ENCODE data around the gene MBL2. TPM values are rescaled to one million over a fixed set of nuclear protein-coding genes. Genes with fewer than 3 reads are reported as not detected.

MBL2 gene
- total and polyA plus RNA-seq, 3 donors from 2014 or later, result 0.08 to 0.16 (median 0.12) TPM

DNA sequence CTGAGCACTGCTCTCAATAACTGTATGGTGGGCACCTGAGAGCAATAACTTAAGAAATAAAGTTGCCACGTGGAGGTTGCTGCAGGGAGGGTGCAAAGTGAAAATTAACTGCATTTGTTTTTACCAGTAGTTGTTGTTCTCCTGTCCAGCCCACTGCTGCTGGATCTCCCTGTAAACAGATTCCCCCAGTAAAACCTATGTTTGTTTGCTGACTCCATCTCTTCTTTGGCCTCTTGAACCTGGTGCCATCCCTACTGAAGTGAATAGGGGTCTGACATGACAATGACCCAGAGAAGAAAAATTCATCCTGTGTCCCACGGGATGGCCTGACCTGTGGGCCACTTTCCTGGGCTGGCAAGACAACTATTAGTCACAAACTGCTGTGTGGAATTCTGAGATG lies 1.7 kb downstream of the MBL2 start:
- Histone ChIP-seq H3K27me3 (no peaks in the 10 kb centered on the region), H3K36me3 (ENCODE audit: low read depth, missing control alignments) (no peaks in the 10 kb centered on the region), H3K27ac (no peak overlapping the region), H3K4me1 (no peaks in the 10 kb centered on the region), H3K4me3 (no peak overlapping the region), H3K9me3 (no peaks in the 10 kb centered on the region)
- no peak for TF ChIP-seq POLR2A (IDR thresholded peaks at IDR 0.05)
- TF ChIP-seq, protein P1, sequence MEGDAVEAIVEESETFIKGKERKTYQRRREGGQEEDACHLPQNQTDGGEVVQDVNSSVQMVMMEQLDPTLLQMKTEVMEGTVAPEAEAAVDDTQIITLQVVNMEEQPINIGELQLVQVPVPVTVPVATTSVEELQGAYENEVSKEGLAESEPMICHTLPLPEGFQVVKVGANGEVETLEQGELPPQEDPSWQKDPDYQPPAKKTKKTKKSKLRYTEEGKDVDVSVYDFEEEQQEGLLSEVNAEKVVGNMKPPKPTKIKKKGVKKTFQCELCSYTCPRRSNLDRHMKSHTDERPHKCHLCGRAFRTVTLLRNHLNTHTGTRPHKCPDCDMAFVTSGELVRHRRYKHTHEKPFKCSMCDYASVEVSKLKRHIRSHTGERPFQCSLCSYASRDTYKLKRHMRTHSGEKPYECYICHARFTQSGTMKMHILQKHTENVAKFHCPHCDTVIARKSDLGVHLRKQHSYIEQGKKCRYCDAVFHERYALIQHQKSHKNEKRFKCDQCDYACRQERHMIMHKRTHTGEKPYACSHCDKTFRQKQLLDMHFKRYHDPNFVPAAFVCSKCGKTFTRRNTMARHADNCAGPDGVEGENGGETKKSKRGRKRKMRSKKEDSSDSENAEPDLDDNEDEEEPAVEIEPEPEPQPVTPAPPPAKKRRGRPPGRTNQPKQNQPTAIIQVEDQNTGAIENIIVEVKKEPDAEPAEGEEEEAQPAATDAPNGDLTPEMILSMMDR (IDR thresholded peaks at IDR 0.05), result no peak
- WGBS, 2 donors, result 26 to 54% methylated on average over 2 of the region's 2 CpGs
- intact Hi-C loops (cut with DNase I; ENCODE audit: low total_unique reads), result no loop called here
- no peak for DNase-seq

DNA sequence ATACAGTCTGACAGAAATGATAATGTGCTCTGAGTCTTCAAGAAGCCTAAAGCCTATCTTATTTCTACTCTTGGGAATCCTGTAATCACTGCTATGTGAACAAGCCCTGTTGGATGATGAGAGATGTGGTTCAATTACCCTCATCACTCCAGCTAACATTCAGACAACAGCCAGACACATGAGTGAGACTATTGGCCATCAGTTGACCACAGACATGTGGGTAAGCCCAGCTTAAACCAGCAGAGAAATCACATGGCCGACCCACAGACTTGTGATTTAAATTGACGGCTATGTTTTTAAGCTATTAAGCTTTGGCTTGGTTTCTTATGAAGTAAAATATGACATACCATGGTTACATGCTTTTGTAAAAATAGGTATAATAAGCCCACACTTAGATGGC lies 2.6 kb downstream of the MBL2 start:
- Histone ChIP-seq H3K9me3 (no peaks in the 10 kb centered on the region), H3K27me3 (no peaks in the 10 kb centered on the region), H3K36me3 (ENCODE audit: low read depth, missing control alignments) (no peaks in the 10 kb centered on the region), H3K27ac (no peak overlapping the region), H3K4me3 (no peak overlapping the region), H3K4me1 (no peaks in the 10 kb centered on the region)
- TF ChIP-seq, protein P1 (IDR thresholded peaks at IDR 0.05), result no peak
- TF ChIP-seq POLR2A (IDR thresholded peaks at IDR 0.05), result no peak
- intact Hi-C loops (cut with DNase I; ENCODE audit: low total_unique reads), result no loop called here
- 95 to 96% methylated on average over 2 of the region's 2 CpGs for WGBS, 2 donors
- no peak for DNase-seq

DNA sequence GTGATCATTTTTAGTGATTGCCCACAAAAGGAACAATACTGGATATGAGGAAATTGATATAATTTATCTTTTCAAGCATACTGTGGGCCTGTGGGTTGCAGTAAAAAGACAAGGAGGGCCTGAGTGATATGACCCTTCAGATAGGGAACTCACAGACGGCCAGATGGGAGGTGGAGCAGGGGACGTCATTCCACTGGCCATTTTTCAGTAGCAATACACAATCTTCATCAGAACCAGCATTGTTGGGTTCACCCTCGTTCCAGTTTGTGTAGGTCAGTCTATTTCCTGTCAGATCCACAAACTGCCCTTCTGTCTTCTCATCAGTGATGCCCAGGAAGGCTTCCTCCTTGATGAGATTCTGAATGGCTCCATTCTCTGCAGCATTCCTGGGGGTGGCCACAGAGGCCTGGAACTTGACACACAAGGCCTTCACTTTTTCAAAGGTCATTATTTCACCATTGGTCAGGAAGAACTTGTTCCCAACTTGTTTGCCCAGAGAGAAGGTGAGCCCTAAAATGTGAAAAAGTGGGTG lies 4.5 kb downstream of the MBL2 start:
- Histone ChIP-seq H3K27me3 (no peaks in the 10 kb centered on the region), H3K4me3 (no peak overlapping the region), H3K27ac (no peak overlapping the region), H3K36me3 (ENCODE audit: low read depth, missing control alignments) (no peaks in the 10 kb centered on the region), H3K9me3 (no peaks in the 10 kb centered on the region), H3K4me1 (no peaks in the 10 kb centered on the region)
- whole genome bisulfite sequencing, 2 donors, result 52 to 58% methylated on average over 3 of the region's 3 CpGs
- TF ChIP-seq, protein P1 (IDR thresholded peaks at IDR 0.05), result no peak
- no peak for TF ChIP-seq POLR2A (IDR thresholded peaks at IDR 0.05)
- intact Hi-C loops (cut with DNase I; ENCODE audit: low total_unique reads), result no loop called here
- DNase-seq, result no peak

DNA sequence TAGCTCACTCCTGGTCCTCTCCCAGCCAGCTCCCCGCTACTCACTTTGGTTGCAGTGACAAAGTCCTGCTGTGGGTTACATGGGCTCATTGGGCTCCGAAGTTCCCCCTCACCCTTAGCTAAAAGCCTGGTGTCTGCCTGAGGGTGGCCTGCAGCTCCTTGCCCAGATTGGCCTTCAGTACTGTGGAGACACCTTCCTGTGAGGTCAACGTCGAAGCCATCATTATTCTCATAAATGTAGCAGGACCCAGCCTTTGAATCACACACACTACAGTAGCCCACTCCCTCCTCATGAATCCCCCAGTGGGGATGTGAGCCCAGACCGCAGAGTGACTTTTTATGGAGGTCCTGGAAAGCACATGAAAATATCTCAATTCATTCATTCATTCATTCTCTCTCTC lies 10.5 kb downstream of the MBL2 start:
- Histone ChIP-seq H3K9me3 (no peaks in the 10 kb centered on the region), H3K4me3 (no peak overlapping the region), H3K4me1 (peaks cover 4% of the 10 kb centered on the region), H3K27ac (no peak overlapping the region), H3K27me3 (no peaks in the 10 kb centered on the region), H3K36me3 (ENCODE audit: low read depth, missing control alignments) (no peaks in the 10 kb centered on the region)
- intact Hi-C loops (cut with DNase I; ENCODE audit: low total_unique reads), result no loop called here
- DNase-seq, result no peak
- WGBS, 2 donors, result 86 to 95% methylated on average over 5 of the region's 5 CpGs
- no peak for TF ChIP-seq POLR2A (IDR thresholded peaks at IDR 0.05)
- TF ChIP-seq, protein P1 (IDR thresholded peaks at IDR 0.05), result no peak

DNA sequence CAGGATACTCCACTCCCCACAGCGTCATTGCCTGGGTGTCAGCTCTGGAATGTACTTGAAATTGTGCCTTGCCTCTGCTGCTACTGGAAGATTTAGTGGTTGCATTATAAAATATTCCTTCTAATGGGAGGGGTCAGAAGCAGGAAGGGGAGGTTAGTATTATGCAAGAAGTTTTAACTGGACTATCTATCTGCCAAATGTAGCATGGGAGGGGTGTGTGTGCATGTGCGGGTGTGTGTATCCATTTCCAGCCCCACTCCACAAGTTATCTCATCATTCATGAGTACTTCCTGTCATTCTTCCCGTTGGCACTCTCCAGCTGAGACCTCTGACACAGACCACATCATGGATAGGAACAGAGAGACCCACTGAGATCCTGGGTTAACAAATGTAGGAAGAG lies 13.4 kb downstream of the MBL2 start:
- no peak overlapping the region for H3K4me3 ChIP-seq
- 56% methylated on average over 3 of the region's 3 CpGs for WGBS, 2 donors
- H3K36me3 ChIP-seq (ENCODE audit: low read depth, missing control alignments), result no peaks in the 10 kb centered on the region
- intact Hi-C loops (cut with DNase I; ENCODE audit: low total_unique reads), result no loop called here
- no peak overlapping the region for H3K27ac ChIP-seq
- peaks cover 4% of the 10 kb centered on the region for H3K4me1 ChIP-seq
- no peaks in the 10 kb centered on the region for H3K9me3 ChIP-seq
- no peak for TF ChIP-seq POLR2A (IDR thresholded peaks at IDR 0.05)
- TF ChIP-seq, protein P1 (IDR thresholded peaks at IDR 0.05), result no peak
- no peak for DNase-seq
- no peaks in the 10 kb centered on the region for H3K27me3 ChIP-seq

All from testis (tissue), 3 donors.